ENCODE measurements around the gene CCDC102B. TPM values are rescaled to one million over a fixed set of nuclear protein-coding genes. Genes with fewer than 3 reads are reported as not detected.

Gene CCDC102B
- total and polyA plus RNA-seq, 9 donors, result 1.8 to 7.0 (median 4.2) TPM

DNA sequence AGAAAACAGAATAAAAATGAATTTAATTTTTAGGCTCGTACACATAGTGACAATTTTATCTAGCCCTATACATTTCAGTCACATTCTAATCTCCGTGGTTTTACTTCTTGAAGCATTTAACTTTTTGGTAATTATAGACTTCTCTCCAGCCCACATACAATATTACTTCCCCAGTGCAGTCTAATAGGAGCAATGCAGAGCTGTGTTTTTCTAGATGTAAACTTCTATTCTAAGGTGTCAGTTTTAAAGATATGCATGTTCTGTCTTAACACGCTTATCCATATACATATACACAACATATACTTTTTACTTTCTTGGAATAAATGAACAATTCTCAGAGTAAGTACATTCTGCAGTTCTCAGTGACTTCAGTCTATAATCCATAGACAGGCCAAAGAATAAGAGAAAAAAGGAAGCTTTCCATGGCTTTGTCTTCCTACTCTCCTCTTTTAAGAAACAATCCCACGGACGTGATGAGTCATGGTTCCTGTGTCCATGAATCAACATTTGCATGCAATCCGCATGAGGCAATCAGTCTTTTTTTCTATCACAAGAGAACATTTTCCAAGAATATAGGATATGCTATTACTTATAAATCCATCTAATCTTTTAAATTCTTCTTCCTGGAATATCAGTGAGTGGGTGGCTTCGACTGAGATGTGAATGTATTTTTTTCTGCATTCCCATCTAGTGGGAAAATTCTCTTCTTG, 42.8 kb downstream of the CCDC102B start:
- peak in 1 of 5 donors; percentile 30 for DNase-seq
- intact Hi-C loops (cut with DNase I), result no loop called here
- no peaks in the 10 kb centered on the region for H3K4me1 ChIP-seq (ENCODE audit: insufficient read depth)
- no peak overlapping the region for H3K27ac ChIP-seq
- H3K9me3 ChIP-seq, result no peaks in the 10 kb centered on the region
- no peaks in the 10 kb centered on the region for H3K36me3 ChIP-seq
- H3K4me3 ChIP-seq, result no peak overlapping the region
- WGBS, 3 donors, result 46 to 51% (median 46%) methylated on average over 7 of the region's 7 CpGs
- H3K27me3 ChIP-seq, result no peaks in the 10 kb centered on the region
- TF ChIP-seq, protein P1, sequence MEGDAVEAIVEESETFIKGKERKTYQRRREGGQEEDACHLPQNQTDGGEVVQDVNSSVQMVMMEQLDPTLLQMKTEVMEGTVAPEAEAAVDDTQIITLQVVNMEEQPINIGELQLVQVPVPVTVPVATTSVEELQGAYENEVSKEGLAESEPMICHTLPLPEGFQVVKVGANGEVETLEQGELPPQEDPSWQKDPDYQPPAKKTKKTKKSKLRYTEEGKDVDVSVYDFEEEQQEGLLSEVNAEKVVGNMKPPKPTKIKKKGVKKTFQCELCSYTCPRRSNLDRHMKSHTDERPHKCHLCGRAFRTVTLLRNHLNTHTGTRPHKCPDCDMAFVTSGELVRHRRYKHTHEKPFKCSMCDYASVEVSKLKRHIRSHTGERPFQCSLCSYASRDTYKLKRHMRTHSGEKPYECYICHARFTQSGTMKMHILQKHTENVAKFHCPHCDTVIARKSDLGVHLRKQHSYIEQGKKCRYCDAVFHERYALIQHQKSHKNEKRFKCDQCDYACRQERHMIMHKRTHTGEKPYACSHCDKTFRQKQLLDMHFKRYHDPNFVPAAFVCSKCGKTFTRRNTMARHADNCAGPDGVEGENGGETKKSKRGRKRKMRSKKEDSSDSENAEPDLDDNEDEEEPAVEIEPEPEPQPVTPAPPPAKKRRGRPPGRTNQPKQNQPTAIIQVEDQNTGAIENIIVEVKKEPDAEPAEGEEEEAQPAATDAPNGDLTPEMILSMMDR (IDR thresholded peaks at IDR 0.05), result no peak
- TF ChIP-seq EP300 (IDR thresholded peaks at IDR 0.05), result no peak
- TF ChIP-seq POLR2A (IDR thresholded peaks at IDR 0.05), result no peak

GRCh38 chr18:68841301-68841700, 43.4 kb downstream of the CCDC102B start:
- no peak for DNase-seq
- no peak overlapping the region for H3K27ac ChIP-seq
- no peaks in the 10 kb centered on the region for H3K9me3 ChIP-seq
- H3K4me3 ChIP-seq, result no peak overlapping the region
- H3K27me3 ChIP-seq, result no peaks in the 10 kb centered on the region
- no peaks in the 10 kb centered on the region for H3K4me1 ChIP-seq (ENCODE audit: insufficient read depth)
- intact Hi-C loops (cut with DNase I), result no loop called here
- no peak for TF ChIP-seq POLR2A (IDR thresholded peaks at IDR 0.05)
- no peak for TF ChIP-seq EP300 (IDR thresholded peaks at IDR 0.05)
- TF ChIP-seq, protein P1 (IDR thresholded peaks at IDR 0.05), result no peak
- H3K36me3 ChIP-seq, result no peaks in the 10 kb centered on the region

DNA sequence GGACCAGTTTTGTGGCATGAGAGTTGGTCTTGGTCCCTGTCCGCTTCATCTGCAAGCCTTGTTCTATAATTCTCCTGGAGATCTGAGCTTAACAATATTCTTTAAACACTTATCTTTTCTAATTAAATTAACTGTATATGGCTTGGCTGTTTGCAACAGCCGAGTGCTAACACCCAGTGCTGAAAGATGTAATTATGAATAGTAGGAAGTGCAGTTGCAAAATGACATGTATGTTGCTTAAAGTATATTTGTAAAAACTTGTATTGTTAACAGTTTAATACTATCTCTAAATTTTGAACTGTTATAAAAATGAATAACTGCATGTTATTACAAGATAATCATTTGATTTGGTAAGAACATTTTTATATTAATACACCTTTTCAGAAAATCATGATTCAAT, 45.1 kb downstream of the CCDC102B start:
- Histone ChIP-seq H3K4me3 (no peak overlapping the region), H3K9me3 (no peaks in the 10 kb centered on the region), H3K27me3 (no peaks in the 10 kb centered on the region), H3K36me3 (no peaks in the 10 kb centered on the region), H3K4me1 (ENCODE audit: insufficient read depth) (no peaks in the 10 kb centered on the region), H3K27ac (no peak overlapping the region)
- TF ChIP-seq POLR2A (IDR thresholded peaks at IDR 0.05) (no peak), EP300 (IDR thresholded peaks at IDR 0.05) (no peak)
- TF ChIP-seq, protein P1 (IDR thresholded peaks at IDR 0.05), result no peak
- 92 to 94% (median 93%) methylated on average over 2 of the region's 2 CpGs for WGBS, 3 donors
- intact Hi-C loops (cut with DNase I), result no loop called here
- no peak for DNase-seq

- Histone ChIP-seq H3K27ac (no peak overlapping the region), H3K4me3 (no peak overlapping the region), H3K4me1 (ENCODE audit: insufficient read depth) (no peaks in the 10 kb centered on the region), H3K9me3 (no peaks in the 10 kb centered on the region), H3K27me3 (no peaks in the 10 kb centered on the region), H3K36me3 (no peaks in the 10 kb centered on the region)
- DNase-seq, result no peak
- intact Hi-C loops (cut with DNase I), result no loop called here
- WGBS, 3 donors, result 58 to 86% (median 63%) methylated on average over 2 of the region's 2 CpGs
- TF ChIP-seq, protein P1 (IDR thresholded peaks at IDR 0.05), result no peak
Measured at GRCh38 chr18:68843473-68844089, 45.7 kb downstream of the CCDC102B start.

Measured in ovary (tissue), 9 donors.